Left lung (tissue), 10 donors: ENCODE measurements around the gene S100G. TPM values are rescaled to one million over a fixed set of nuclear protein-coding genes. Genes with fewer than 3 reads are reported as not detected.
A peak's percentile ranks its signal among the peaks of the same experiment; 100 is the strongest.

ENCODE experiments used
- ATAC-seq: fragments of 200-7000 bp; cut with Tn5 transposase; one replicate; pipeline ENCODE4 v1.9.1; 2020; ENCODE audit warnings: moderate library complexity
- DNase-seq, 4 donors: peaks; one replicate each; pipeline ENCODE4 v3.0.0-alpha.2; 2013 to 2020
- H3K27ac ChIP-seq, 2 donors: fragments of 200-600 bp; sonication (generic) in 1 of 2; one replicate each; pipeline versions ENCODE4 v1.5.0 to v1.8.0; 2020 to 2021
- H3K27me3 ChIP-seq, 2 donors: fragments of 200-600 bp; sonication (generic) in 1 of 2; one replicate each; pipeline versions ENCODE4 v1.5.0 to v1.8.0; 2020 to 2021
- H3K36me3 ChIP-seq, 2 donors: fragments of 200-600 bp; sonication (generic) in 1 of 2; one replicate each; pipeline versions ENCODE4 v1.5.0 to v1.8.0; 2020 to 2021
- H3K4me1 ChIP-seq, 2 donors: fragments of 200-600 bp; one replicate each; pipeline ENCODE4 v1.8.0; 2021
- H3K4me3 ChIP-seq, 2 donors: fragments of 200-600 bp; sonication (generic) in 1 of 2; one replicate each; pipeline versions ENCODE4 v1.5.0 to v1.8.0; 2020 to 2021; ENCODE audit warnings: mild to moderate bottlenecking in 1 of 2
- H3K9me3 ChIP-seq, 2 donors: fragments of 200-600 bp; sonication (generic) in 1 of 2; one replicate each; pipeline versions ENCODE4 v1.5.0 to v1.8.0; 2020 to 2021
- intact Hi-C, 2 donors: fragments of 100-400 bp; cut with DNase I; formaldehyde crosslinking; loops; one replicate each; pipeline versions ENCODE4 v1.11.2 to v1.14.2; 2022
- polyA plus RNA-seq, 6 donors: library from polyadenylated mRNA; unstranded; fragments of 120-200 nt; gene quantifications; one replicate each; pipeline ENCODE4 v1.2.1, GENCODE V29; 2013; ENCODE audit not compliant: insufficient read length in 6 of 6
- total RNA-seq, 2 donors: library from RNA; stranded (reverse); fragmentation: NEBNext Ultra II Directional; extraction: Animal tissue kit (Norgen Biotek cat#: 25700); gene quantifications; one replicate each; pipeline ENCODE4 v1.2.1, GENCODE V29; 2021
- TF ChIP-seq, protein P1 (sequence below), 2 donors: fragments of 200-600 bp; sonication (generic) in 1 of 2; IDR thresholded peaks; one replicate each; pipeline versions ENCODE4 v1.5.0 to v1.8.0; 2021; ENCODE audit warnings: antibody characterized with exemption in 2 of 2
- donor health status: DM: no; HTN: yes; CAD: no.
- donor health status: DM: no; HTN: no; CAD: no.

The S100G gene
- total and polyA plus RNA-seq, 8 donors = 0.64 TPM; not detected in 7

DNA sequence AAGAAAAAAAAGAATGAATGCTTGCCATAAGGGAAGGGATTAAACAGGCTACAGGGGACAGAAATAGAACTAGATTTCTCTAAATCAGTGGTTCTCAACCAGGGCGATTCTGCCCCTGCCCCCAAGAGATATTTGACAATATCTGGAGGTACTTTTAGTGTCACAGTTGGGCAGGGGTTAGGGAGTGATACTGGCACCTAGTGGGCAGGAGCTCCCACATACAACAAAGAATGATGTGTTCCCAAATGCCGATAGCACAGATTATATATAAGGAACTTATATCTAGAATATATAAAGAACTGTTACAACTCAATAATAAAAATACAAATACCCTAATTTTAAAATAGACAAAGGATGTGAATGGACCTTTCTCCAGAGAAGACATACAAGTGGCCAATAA, 14.7 kb downstream of the S100G start:
- TF ChIP-seq, protein P1, sequence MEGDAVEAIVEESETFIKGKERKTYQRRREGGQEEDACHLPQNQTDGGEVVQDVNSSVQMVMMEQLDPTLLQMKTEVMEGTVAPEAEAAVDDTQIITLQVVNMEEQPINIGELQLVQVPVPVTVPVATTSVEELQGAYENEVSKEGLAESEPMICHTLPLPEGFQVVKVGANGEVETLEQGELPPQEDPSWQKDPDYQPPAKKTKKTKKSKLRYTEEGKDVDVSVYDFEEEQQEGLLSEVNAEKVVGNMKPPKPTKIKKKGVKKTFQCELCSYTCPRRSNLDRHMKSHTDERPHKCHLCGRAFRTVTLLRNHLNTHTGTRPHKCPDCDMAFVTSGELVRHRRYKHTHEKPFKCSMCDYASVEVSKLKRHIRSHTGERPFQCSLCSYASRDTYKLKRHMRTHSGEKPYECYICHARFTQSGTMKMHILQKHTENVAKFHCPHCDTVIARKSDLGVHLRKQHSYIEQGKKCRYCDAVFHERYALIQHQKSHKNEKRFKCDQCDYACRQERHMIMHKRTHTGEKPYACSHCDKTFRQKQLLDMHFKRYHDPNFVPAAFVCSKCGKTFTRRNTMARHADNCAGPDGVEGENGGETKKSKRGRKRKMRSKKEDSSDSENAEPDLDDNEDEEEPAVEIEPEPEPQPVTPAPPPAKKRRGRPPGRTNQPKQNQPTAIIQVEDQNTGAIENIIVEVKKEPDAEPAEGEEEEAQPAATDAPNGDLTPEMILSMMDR (IDR thresholded peaks at IDR 0.05) = no peak
- Histone ChIP-seq H3K4me1 (no peaks in the 10 kb centered on the region), H3K4me3 (no peak overlapping the region), H3K9me3 (no peaks in the 10 kb centered on the region), H3K27me3 (peaks cover 0 to 4% of the 10 kb centered on the region in 2 donors), H3K36me3 (no peaks in the 10 kb centered on the region), H3K27ac (no peak overlapping the region)
- intact Hi-C loops = no loop called here
- DNase-seq (no peak), ATAC-seq (no peak)

DNA sequence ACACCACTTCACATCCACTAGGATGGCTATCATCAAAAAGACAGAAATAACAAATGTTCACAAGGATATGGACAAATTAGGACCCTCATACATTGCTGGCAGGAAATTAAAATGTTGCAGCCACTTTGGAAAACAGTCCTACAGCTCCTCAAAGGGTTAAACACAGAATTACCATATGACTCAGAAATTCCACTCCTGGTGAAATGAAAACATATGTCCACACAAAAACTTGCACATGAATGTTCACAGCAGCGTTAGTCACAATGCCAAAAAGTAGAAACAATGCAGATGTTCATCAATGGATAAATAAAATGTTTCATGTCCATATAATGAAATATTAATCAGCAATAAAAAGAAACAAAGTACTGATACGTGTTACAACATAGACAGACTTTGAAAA, 15.1 kb downstream of the S100G start:
- no peak for ATAC-seq
- no peaks in the 10 kb centered on the region for H3K9me3 ChIP-seq
- no peak for DNase-seq
- no peaks in the 10 kb centered on the region for H3K36me3 ChIP-seq
- peaks cover 0 to 4% of the 10 kb centered on the region in 2 donors for H3K27me3 ChIP-seq
- TF ChIP-seq, protein P1 (IDR thresholded peaks at IDR 0.05) = no peak
- intact Hi-C loops = no loop called here
- H3K4me3 ChIP-seq = no peak overlapping the region
- no peak overlapping the region for H3K27ac ChIP-seq
- H3K4me1 ChIP-seq = no peaks in the 10 kb centered on the region

DNA sequence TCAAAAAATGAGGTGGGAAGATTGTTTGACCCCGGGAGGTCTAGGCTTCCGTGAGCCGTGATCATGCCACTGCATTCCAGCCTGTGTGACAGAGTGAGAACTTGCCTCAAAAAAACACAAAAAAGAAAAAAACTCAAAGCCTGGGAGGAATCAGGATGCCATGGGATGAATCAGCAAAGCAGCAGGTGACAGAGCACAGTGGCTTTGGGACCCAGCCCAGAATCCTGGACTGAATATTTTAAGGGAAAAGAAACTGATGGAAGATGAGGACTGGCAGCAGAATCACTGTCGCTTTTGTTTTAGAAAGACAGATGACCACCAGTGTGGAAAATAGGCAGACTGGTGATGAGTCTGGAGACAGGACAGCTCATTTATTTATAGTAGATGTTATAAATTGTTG, 16.6 kb downstream of the S100G start:
- ATAC-seq (no peak), DNase-seq (no peak)
- intact Hi-C loops = no loop called here
- H3K27ac ChIP-seq = no peak overlapping the region
- peaks cover 0 to 4% of the 10 kb centered on the region in 2 donors for H3K27me3 ChIP-seq
- H3K4me3 ChIP-seq = no peak overlapping the region
- no peaks in the 10 kb centered on the region for H3K4me1 ChIP-seq
- TF ChIP-seq, protein P1 (IDR thresholded peaks at IDR 0.05) = no peak
- no peaks in the 10 kb centered on the region for H3K36me3 ChIP-seq
- H3K9me3 ChIP-seq = no peaks in the 10 kb centered on the region

DNA sequence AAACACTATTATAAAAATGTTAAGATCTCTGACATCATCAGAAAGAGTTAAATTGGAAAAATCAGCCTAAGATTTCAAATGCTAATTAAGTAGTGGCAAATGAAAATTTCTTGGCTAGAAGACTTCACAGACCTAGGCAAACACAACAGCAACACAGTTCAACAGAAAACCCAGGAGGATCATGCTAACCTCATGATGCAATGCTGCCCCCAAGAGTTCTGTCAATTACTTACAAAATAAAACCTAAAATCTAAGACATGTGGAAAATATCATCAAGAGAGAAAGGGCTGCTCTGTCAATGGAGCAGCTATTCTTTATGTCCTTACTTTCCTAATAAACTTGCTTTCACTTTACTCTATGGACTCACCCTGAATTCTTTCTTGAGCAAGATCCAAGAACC, 21.0 kb downstream of the S100G start:
- DNase-seq = peak in 2 of 4 donors; percentile 24 to 43
- TF ChIP-seq, protein P1 (IDR thresholded peaks at IDR 0.05) = peak in 1 of 2 donors; percentile 7
- intact Hi-C loops = no loop called here
- Histone ChIP-seq H3K4me1 (no peaks in the 10 kb centered on the region), H3K36me3 (no peaks in the 10 kb centered on the region), H3K27ac (no peak overlapping the region), H3K27me3 (peaks cover 0 to 6% of the 10 kb centered on the region in 2 donors), H3K9me3 (no peaks in the 10 kb centered on the region), H3K4me3 (no peak overlapping the region)
- peak; percentile 72 for ATAC-seq

DNA sequence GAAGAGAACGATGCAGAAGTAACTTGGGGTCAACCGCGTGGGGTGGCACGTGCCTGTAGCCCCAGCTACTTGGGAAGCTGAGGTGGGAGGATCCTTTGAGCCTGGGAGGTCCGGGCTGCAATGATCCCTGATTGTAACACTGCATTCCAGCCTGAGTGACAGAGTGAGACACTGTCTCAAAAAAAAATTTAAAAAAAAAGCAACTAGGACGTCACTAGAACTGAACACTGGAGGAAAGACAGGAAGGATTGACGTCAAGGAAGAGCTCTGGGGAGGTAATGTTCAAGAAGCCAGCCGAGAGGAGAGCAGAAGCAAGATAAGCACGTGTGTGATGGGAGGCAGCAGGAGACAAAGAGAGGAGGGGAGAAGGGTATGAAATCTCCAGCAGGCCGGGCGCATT, 28.7 kb downstream of the S100G start:
- Histone ChIP-seq H3K4me1 (no peaks in the 10 kb centered on the region), H3K36me3 (peaks cover 0 to 25% of the 10 kb centered on the region in 2 donors), H3K27me3 (peaks cover 0 to 18% of the 10 kb centered on the region in 2 donors), H3K4me3 (no peak overlapping the region), H3K9me3 (no peaks in the 10 kb centered on the region), H3K27ac (no peak overlapping the region)
- TF ChIP-seq, protein P1 (IDR thresholded peaks at IDR 0.05) = no peak
- DNase-seq = no peak
- intact Hi-C loops = no loop called here
- no peak for ATAC-seq
